ENCODE data around the gene RBMS1. TPM values are rescaled to one million over a fixed set of nuclear protein-coding genes. Genes with fewer than 3 reads are reported as not detected.
A peak's percentile ranks its signal among the peaks of the same experiment; 100 is the strongest.

Gene RBMS1
- total RNA-seq, 4 donors from 2014 or later = 86.0 to 110 (median 91.5) TPM

GRCh38 chr2:160429248-160430000, 64.2 kb downstream of the RBMS1 start:
- Histone ChIP-seq H3K4me3 (no peak overlapping the region), H3K4me1 (peaks cover 4 to 71% (median 10%) of the 10 kb centered on the region in 3 donors), H3K9me3 (peaks cover 0 to 5% (median 0%) of the 10 kb centered on the region in 3 donors), H3K27ac (peak overlapping the region; percentile 17 to 81 (median 72)), H3K36me3 (peaks cover 0 to 6% of the 10 kb centered on the region in 2 donors), H3K27me3 (no peaks in the 10 kb centered on the region)
- ATAC-seq = no peak
- TF ChIP-seq CTCF (IDR thresholded peaks at IDR 0.05) = peak; percentile 59 to 69 (median 60)
- TF ChIP-seq POLR2A (IDR thresholded peaks at IDR 0.05) = no peak
- no peak for TF ChIP-seq POLR2AphosphoS5 (IDR thresholded peaks at IDR 0.05)
- no peak for TF ChIP-seq EP300 (IDR thresholded peaks at IDR 0.05)
- WGBS, 2 donors (ENCODE audit: low coverage in 1 of 2) = 10 to 19% methylated on average over 1 of the region's 1 CpG

- H3K36me3 ChIP-seq = peaks cover 0 to 6% of the 10 kb centered on the region in 2 donors
- no peak for ATAC-seq
- 44 to 49% methylated on average over 2 to 4 of the region's 4 CpGs for WGBS, 2 donors (ENCODE audit: low coverage in 1 of 2)
- H3K27ac ChIP-seq = peak overlapping the region; percentile 68 to 81 (median 74)
- TF ChIP-seq POLR2AphosphoS5 (IDR thresholded peaks at IDR 0.05) (no peak), POLR2A (IDR thresholded peaks at IDR 0.05) (no peak), EP300 (IDR thresholded peaks at IDR 0.05) (no peak), CTCF (IDR thresholded peaks at IDR 0.05) (no peak)
- H3K9me3 ChIP-seq = peaks cover 0 to 5% (median 0%) of the 10 kb centered on the region in 3 donors
- peak overlapping the region; percentile 24 to 29 for H3K4me3 ChIP-seq
- H3K4me1 ChIP-seq = peaks cover 4 to 65% (median 10%) of the 10 kb centered on the region in 3 donors
- no peaks in the 10 kb centered on the region for H3K27me3 ChIP-seq
Observed at GRCh38 chr2:160428405-160428763, 65.2 kb downstream of the RBMS1 start.

GRCh38 chr2:160427629-160428404, 65.8 kb downstream of the RBMS1 start:
- 6 to 8% methylated on average over 7 of the region's 7 CpGs for WGBS, 2 donors (ENCODE audit: low coverage in 1 of 2)
- H3K4me1 ChIP-seq = peaks cover 4 to 64% (median 10%) of the 10 kb centered on the region in 3 donors
- peak; percentile 75 for ATAC-seq
- H3K27ac ChIP-seq = peak overlapping the region; percentile 68 to 81 (median 74)
- peak overlapping the region; percentile 24 to 29 for H3K4me3 ChIP-seq
- H3K36me3 ChIP-seq = peaks cover 0 to 6% of the 10 kb centered on the region in 2 donors
- no peak for TF ChIP-seq POLR2A (IDR thresholded peaks at IDR 0.05)
- TF ChIP-seq POLR2AphosphoS5 (IDR thresholded peaks at IDR 0.05) = peak; percentile 76
- peaks cover 0 to 5% (median 0%) of the 10 kb centered on the region in 3 donors for H3K9me3 ChIP-seq
- H3K27me3 ChIP-seq = no peaks in the 10 kb centered on the region

GRCh38 chr2:160426604-160427003, 67.0 kb downstream of the RBMS1 start:
- H3K4me3 ChIP-seq = no peak overlapping the region
- H3K27ac ChIP-seq = peak overlapping the region in 2 of 4 donors; percentile 5 to 24
- H3K36me3 ChIP-seq = peaks cover 0 to 6% of the 10 kb centered on the region in 2 donors
- WGBS, 2 donors (ENCODE audit: low coverage in 1 of 2) = 84% methylated on average over 5 of the region's 5 CpGs
- H3K9me3 ChIP-seq = peaks cover 0 to 5% (median 0%) of the 10 kb centered on the region in 3 donors
- peaks cover 4 to 61% (median 10%) of the 10 kb centered on the region in 3 donors for H3K4me1 ChIP-seq
- no peak for ATAC-seq
- TF ChIP-seq EP300 (IDR thresholded peaks at IDR 0.05) (no peak), CTCF (IDR thresholded peaks at IDR 0.05) (no peak), POLR2A (IDR thresholded peaks at IDR 0.05) (no peak), POLR2AphosphoS5 (IDR thresholded peaks at IDR 0.05) (no peak)
- no peaks in the 10 kb centered on the region for H3K27me3 ChIP-seq

GRCh38 chr2:160425434-160426151, 68.0 kb downstream of the RBMS1 start:
- no peak for TF ChIP-seq POLR2A (IDR thresholded peaks at IDR 0.05)
- no peak for TF ChIP-seq EP300 (IDR thresholded peaks at IDR 0.05)
- no peak for TF ChIP-seq POLR2AphosphoS5 (IDR thresholded peaks at IDR 0.05)
- TF ChIP-seq CTCF (IDR thresholded peaks at IDR 0.05) = no peak
- peak overlapping the region; percentile 5 to 55 (median 30) for H3K27ac ChIP-seq
- H3K9me3 ChIP-seq = peaks cover 0 to 5% (median 0%) of the 10 kb centered on the region in 3 donors
- peaks cover 4 to 65% (median 10%) of the 10 kb centered on the region in 3 donors for H3K4me1 ChIP-seq
- H3K36me3 ChIP-seq = peaks cover 0 to 6% of the 10 kb centered on the region in 2 donors
- H3K27me3 ChIP-seq = no peaks in the 10 kb centered on the region
- whole genome bisulfite sequencing, 2 donors (ENCODE audit: low coverage in 1 of 2) = 40 to 51% methylated on average over 4 of the region's 4 CpGs
- no peak overlapping the region for H3K4me3 ChIP-seq
- ATAC-seq = peak; percentile 40

All from gastroesophageal sphincter (tissue), 4 donors.